ENCODE data around the gene ANKFY1.
A peak's percentile ranks its signal among the peaks of the same experiment; 100 is the strongest.

ANKFY1 gene

GRCh38 chr17:4263282-4264215 is at the start of gene ANKFY1:
TSS of gene ANKFY1 (minus strand) at chr17:4263979. CDS start at chr17:4263941, 38 bp downstream.
- peak; percentile 82 for DNase-seq

- DNase-seq, result no peak
These were observed 46.7 kb upstream of the ANKFY1 start for GRCh38 chr17:4310354-4311060.

- no peak for DNase-seq
These were observed 46.1 kb upstream of the ANKFY1 start for GRCh38 chr17:4309897-4310296.

- DNase-seq, result no peak
These were observed 43.6 kb upstream of the ANKFY1 start for GRCh38 chr17:4307179-4307930.

GRCh38 chr17:4305224-4305623 is 41.4 kb upstream of the ANKFY1 start:
- no peak for DNase-seq

- DNase-seq, result no peak
These were observed 40.7 kb upstream of the ANKFY1 start for GRCh38 chr17:4304417-4305027.

GRCh38 chr17:4301066-4301465 is 37.3 kb upstream of the ANKFY1 start:
- no peak for DNase-seq

- no peak for DNase-seq
These were observed 33.6 kb upstream of the ANKFY1 start for GRCh38 chr17:4297351-4297750.

- no peak for DNase-seq
These were observed 31.9 kb upstream of the ANKFY1 start for GRCh38 chr17:4295686-4296085.

GRCh38 chr17:4293572-4293971 is 29.8 kb upstream of the ANKFY1 start:
- no peak for DNase-seq

GRCh38 chr17:4287710-4288109 is 23.9 kb upstream of the ANKFY1 start:
- no peak for DNase-seq

- DNase-seq, result no peak
These were observed 12.7 kb upstream of the ANKFY1 start for GRCh38 chr17:4276514-4276913.

- DNase-seq, result no peak
These were observed 9.2 kb upstream of the ANKFY1 start for GRCh38 chr17:4272972-4273368.

GRCh38 chr17:4272213-4272971 is 8.6 kb upstream of the ANKFY1 start:
- no peak for DNase-seq

GRCh38 chr17:4270736-4271135 is 7.0 kb upstream of the ANKFY1 start:
- DNase-seq, result no peak

- no peak for DNase-seq
These were observed 6.1 kb upstream of the ANKFY1 start for GRCh38 chr17:4269915-4270314.

- no peak for DNase-seq
These were observed 3.6 kb upstream of the ANKFY1 start for GRCh38 chr17:4267402-4267801.

- DNase-seq, result no peak
These were observed 2.8 kb upstream of the ANKFY1 start for GRCh38 chr17:4266550-4266949.

GRCh38 chr17:4262703-4263102 is 1.1 kb downstream of the ANKFY1 start:
- DNase-seq, result no peak

GRCh38 chr17:4261452-4261851 is 2.3 kb downstream of the ANKFY1 start:
- DNase-seq, result no peak

- no peak for DNase-seq
These were observed 4.9 kb downstream of the ANKFY1 start for GRCh38 chr17:4258867-4259266.

- DNase-seq, result no peak
These were observed 6.8 kb downstream of the ANKFY1 start for GRCh38 chr17:4256952-4257351.

All from 8988T (cell line).